Muscle of arm (tissue), 14 donors: ENCODE measurements around the gene C7orf57. TPM values are rescaled to one million over a fixed set of nuclear protein-coding genes. Genes with fewer than 3 reads are reported as not detected.
A peak's percentile ranks its signal among the peaks of the same experiment; 100 is the strongest.
"Not testable (repeated sequence)": the region's sequence is repeated elsewhere in the genome, so short reads cannot be mapped to it uniquely, and the experiment has no call there.

Source experiments
- DNase-seq: peaks from one replicate; pipeline ENCODE4 v3.0.0-alpha.2; 2013
- long read RNA-seq, 11 donors: transcript quantifications; one replicate each; lab custom pipeline, GENCODE V29; 2026
- polyA plus RNA-seq, 12 donors: library from polyadenylated mRNA; unstranded; fragments of 120-200 nt; gene quantifications; one replicate each; pipeline ENCODE4 v1.2.1, GENCODE V29; 2013; ENCODE audit not compliant: insufficient read length in 12 of 12

C7orf57 gene
- under 1 TPM in 5 of 12 donors, not detected in 7; 0.09 to 0.20 (median 0.16) TPM for polyA plus RNA-seq
- long read RNA-seq, donor 1, result 0 reads
- long read RNA-seq, donor 2, result 0 reads
- long read RNA-seq, donor 3, result 0 reads
- long read RNA-seq, donor 4, result 0 reads
- long read RNA-seq, donor 5, result 0 reads
- long read RNA-seq, donor 6, result 0 reads
- long read RNA-seq, donor 7, result 0 reads
- long read RNA-seq, donor 8, result 0 reads
- long read RNA-seq, donor 9, result 0 reads
- long read RNA-seq, donor 10, result 0 reads
- long read RNA-seq, donor 11, result 0 reads

DNA sequence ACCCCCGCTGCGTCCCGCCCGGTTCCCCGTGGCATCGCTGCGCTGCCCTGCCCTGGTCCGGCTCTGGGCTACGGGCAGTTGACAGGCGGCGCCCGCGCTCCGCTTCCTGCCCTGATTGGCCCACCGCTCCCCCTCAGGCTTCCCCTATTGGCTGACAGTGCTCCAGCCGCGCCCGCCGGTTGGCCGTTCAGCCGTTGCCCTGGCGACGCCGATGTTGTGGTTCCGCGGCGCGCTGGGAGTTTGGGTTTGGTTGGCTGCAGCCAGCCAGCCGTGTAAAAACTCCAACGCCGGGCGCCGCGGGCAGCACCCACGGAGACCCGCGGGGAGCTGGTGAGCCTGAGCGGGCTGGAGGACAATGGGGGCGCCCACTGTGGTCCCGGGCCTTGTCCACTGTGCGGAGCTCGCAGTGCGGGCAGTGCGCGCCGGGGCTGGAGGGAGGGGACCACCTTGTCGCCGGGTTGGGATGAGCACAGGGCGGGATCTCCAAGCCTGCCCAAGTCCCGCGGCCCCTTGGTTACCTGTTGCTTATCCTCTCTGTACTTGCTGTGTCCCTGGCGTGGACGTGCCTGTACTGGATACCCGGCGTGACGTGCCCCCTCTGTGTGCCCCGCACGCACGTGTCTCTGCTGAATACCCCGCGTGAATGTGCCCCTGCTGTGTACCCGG lies at the start of gene C7orf57:
TSS of gene C7orf57 (plus strand) at position 243 of the 666 bp plus-strand sequence. CDS start 766 bp downstream, outside the sequence.
- DNase-seq, result peak; percentile 82

DNA sequence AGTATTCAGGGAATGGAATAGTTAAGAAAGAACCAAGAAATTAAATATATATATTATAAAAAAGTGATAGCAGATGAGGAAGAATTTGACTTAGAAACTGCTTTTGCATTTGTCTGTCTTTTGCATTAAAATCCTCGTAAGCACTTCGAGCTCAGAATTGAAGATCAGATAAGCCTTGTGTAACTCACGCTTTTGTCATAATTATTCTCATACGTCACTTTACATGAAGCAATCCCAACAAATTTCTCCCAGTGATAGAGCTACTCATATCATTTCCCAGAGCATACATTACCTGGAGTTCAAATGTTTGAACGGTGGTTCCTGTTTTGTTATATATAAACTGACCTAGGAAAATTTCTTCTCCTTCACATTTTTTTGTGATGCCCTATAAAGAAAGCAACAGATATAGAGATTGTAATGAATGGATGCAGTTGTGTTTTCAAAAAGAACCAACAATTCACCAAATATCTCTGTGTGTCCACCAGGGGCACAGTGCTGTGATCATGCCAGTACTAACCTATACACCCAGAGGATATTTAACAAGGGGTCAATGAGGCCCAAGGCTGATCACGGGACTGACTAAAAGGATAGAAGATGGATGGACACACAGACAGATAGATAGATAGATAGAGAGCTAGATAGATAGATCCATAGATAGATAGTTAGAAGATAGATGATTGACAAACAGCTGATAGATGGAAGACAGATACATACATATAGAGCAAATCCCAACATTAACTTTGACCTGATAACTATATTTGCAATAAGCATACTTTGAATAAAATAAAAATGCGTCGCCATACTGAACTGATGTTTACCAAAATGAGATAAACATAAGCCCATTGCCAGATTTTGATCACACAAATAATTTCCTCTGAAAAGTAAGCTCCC lies 46.6 kb upstream of the C7orf57 start:
- DNase-seq, result no peak

DNA sequence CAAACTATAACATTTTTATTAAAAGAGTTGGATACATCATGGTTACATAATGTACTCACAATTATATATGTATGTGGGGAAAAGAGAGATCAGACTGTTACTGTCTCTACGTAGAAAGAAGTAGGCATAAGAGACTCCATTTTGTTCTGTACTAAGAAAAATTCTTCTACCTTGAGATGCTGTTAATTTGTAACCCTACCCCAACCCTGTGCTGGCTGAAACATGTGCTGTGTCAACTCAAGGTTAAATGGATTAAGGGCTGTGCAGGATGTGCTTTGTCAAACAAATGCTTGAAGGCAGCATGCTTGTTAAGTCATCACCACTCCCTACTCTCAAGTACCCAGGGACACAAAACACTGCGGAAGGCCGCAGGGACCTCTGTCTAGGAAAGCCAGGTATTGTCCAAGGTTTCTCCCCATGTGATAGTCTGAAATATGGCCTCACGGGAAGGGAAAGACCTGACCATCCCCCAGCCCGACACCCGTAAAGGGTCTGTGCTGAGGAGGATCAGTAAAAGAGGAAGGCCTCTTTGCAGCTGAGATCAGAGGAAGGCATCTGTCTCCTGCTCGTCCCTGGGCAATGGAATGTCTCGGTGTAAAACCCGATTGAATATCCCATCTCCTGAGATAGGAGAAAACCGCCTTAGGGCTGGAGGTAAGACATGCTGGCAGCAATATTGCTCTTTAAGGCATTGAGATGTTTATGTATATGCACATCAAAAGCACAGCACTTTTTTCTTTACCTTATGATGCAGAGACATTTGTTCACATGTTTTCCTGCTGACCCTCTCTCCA lies 45.5 kb upstream of the C7orf57 start:
- not testable (repeated sequence) for DNase-seq

DNA sequence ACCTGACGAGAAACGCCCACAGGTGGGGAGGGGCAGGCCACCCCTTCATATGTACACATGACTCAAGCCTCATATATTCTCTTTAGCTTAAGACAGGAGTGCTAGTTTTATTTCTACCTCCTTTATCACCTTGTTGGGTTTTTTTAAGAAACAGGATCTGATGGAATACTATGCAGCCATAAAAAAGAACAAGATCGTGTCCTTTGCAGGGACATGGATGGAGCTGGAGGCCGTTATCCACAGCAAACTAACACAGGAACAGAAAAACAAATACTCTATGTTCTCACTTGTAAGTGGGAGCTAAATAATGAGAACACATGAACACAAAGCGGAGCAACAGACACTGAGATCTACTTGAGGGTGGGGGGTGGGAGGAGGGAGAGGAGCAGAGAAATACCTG lies 44.8 kb upstream of the C7orf57 start:
- DNase-seq, result no peak

DNA sequence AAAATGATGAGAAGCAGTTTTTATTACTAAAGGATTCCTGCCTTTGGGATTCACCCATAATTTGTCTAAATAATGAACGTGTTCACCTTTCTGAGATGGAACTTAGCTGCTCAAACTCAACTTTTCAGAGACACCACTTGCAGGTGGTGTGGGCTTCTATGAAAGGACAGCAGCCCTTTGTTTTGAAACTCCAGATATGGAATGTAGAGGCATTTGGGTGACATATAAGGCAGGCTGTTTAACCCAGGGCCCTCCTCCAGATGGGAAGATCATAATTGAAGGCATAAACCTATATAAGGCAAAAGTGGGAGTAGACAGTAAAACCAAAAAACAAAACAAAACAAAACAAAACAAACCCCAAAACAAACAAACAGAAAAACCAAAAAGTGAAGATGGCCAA lies 44.1 kb upstream of the C7orf57 start:
- DNase-seq, result no peak

DNA sequence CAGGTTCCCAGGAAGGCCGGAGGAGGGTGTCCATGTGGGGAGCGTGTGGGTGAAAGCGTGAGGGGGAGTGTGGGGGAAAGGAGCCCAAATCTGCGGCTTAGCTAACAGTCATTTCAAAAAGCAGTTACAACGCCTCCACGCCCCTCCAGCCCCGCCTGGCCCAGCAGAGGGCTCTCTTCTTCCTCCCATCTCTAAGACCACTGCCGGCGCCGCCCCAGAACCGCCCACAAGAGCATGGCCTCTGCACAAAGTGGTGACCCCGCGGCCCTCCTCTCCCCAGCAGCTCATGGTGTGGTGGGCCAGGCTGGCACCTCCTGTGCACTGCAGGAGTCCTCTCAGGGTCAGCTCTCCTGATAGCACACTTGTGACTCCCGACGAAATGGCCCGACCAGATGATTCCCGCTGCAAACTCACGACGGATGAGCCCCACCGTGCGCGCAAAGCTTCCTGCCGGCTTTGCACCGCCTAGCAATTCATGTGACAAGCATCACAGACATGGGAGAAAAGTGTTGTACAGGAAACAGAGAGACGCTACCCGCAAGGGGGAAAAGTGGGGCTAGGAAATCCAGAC lies 43.5 kb upstream of the C7orf57 start:
- DNase-seq, result peak; percentile 76

DNA sequence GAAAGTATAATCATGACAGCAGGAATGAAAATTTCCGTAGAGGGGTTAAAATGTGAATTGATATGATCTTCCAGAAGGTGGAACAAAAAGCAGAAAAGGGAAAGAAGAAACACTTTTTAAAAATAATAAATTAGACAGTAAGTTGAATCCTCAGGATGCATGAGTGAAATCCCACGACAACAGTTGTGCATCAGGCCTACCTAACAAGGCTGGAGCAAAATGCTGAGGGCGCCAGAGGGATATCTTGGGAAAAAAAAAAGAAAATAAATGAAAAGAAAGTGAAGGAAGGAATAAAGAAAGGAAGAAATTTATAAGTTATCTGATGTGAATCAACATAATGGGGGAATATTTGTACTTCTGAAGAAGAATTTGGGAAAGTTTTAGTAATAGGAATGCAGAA lies 42.9 kb upstream of the C7orf57 start:
- no peak for DNase-seq

DNA sequence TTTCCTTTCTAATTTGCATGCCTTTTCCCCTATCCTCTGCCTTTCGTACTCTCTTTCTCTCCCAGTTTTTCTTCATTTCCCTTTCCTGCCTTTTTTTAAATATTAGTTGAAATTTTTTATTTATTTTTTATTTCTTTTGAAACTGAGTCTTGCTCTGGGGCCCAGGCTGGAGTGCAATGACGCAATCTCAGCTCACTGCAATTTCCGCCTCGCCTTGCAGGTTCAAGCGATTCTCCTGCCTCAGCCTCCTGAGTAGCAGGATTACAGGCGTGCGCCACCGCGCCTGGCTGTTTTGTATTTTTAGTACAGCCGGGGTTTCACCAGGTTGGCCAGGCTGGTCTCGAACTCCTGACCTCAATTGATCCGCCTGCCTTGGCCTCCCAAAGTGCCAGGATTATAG lies 35.9 kb upstream of the C7orf57 start:
- DNase-seq, result no peak

DNA sequence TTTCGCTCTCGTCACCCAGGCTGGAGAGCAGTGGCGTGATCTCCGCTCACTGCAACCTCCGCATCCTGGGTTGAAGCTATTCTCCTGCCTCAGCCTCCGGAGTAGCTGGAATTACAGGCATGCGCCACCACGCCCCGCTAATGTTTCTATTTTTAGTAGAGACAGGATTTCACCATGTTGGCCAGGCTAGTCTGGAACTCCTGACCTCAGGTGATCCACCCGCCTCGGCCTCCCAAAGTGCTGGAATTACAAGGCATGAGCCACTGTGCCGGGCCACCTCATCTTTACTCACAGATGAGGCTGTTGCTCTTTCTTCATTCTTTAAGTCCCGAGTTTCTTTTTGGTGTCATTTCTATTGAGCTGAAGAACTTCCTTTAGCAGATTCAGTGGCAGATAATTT lies 35.2 kb upstream of the C7orf57 start:
- DNase-seq, result not testable (repeated sequence)

DNA sequence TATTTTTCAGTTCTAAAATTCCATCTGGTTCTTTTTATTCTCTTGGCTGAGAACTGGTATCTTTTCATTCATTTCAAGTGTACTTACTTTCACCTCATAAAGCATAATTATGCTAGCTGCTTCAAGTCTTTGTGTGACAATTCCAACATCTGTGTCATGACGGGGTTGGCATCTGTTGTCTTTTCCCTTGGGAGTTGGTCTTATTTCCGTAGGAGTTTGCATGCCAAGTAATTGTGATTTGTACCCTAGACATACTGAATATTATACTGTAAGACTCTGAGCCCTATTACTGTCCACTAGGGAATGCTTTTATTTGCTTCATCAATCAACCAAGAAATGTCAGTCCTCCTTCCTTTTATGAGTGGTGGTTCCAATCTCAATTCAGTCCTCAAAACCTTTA lies 31.3 kb upstream of the C7orf57 start:
- no peak for DNase-seq

DNA sequence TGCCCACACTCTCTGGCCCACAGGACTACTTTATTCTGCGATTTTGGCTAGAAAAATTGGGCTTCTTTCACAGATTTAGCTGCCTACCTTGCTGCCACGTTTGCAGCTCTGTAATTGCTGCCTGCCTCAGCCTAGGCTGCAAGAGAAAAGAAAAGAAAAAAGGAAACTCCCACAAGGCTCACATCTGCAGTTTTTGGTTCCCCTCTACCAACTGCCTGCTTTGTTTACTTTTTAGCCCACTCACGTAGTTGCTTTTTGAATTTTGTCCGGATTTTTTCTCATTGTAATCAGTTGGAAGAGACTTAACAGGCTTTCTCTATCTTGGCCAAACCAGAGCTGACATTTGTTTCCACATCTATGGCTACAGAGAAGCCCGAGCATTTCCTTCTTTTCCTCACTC lies 30.7 kb upstream of the C7orf57 start:
- no peak for DNase-seq

DNA sequence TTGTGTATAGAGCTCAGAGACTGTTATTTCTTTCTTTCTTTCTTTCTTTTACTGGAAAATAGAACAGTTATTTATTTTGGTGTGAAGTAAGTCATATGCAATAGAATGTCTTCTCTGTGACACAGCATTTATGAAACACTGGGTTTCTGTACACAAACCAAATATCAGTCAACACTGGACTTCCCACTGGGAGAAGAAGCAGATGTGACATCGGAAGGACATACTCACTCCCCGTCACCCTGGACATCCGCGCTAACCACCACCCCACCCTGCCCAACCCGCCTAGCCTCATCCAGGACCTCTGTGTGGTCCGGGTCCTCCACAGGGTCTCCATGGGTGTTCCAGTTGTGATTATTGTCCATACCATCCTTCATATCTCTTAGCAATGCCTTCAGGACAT lies 28.5 kb upstream of the C7orf57 start:
- no peak for DNase-seq

DNA sequence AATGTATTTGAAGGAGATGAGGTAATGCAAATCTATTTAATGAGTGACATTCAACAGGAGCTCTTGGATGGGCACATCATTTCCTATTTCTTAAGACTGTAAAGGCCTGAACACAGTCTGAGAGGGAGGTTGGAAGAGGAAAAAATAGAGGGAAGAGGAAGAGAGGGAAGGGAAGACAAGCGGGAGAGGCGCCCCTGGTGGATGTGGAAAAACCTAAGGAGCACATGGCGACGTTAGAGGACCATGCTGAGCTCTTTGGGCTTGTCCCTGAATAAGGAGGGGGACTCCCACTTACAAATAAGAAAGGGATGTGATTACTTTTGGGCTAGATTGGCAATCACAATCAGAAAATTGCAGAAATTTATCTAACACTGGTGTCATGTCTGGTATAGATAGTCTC lies 26.1 kb upstream of the C7orf57 start:
- DNase-seq, result no peak

DNA sequence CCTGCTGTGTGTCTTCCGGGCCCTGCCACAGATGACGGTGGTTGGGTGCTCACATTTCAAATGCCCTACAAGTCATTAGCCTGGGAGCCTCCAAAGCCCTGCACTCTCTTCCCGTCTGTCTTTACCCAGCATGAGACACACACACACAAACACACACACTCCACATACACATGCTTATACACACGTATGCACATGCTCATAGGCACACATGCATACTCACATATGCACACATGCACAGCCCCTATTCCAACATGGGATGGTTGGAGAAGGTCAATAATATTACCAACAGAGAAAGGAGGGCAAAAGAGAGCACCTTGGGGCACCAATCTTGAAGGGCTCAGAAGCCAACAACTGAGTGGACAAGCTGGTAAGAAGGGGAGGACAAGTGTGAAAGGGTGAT lies 25.4 kb upstream of the C7orf57 start:
- no peak for DNase-seq

DNA sequence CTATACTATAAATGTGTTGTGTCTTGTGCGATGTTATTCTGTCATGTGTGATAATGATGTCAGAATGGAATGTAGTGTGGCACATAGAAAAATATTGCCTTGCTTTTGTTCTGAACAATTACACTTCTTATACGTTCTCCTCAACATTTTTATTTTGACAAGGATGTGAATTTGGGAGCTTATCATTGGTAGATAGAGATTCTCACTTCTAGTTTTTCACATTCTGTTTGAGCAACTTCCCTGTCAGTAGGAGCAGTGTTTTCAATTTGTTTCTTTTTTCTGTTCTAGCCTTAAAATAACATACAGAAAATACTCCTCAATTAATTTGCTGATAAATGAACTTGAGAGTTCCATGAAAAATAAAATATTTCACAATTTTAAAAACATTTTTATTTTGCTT lies 24.0 kb upstream of the C7orf57 start:
- no peak for DNase-seq

DNA sequence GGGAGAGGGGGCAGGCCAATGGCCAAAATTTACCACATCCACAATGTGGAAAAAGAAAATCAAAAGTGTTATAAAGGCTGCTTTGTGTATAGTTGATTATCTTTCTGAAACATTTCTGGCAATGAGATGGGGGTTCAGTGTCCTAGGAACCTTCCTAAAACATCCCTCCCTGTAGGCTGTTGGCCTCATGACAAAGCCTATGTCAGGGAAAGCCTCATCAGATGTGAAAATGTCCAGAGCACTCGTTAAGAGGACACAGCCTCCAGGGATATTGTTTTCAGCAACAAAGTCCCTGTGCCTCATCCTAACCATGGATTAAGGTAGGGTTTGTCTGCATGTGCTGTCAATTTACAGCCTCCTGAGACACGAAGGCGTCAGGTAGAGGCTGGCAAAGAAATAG lies 23.4 kb upstream of the C7orf57 start:
- no peak for DNase-seq

DNA sequence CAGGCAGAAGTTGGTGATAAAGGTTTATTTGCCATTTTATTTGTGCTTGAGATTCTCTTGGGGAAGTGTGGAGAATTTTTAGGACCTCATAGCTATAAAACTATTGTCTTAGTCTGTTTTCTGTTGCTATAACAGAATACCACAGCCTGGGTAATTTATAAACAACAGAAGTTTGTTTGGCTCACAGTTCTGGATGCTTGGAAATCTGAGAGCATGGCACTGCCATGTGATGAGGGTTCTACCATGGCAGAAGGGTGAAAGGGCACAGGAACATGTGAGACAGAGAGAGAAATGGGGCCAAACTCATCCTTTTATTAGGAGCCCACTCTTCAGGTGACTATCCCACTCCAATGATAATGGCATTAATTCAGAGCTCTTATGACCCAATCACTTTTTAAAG lies 18.7 kb upstream of the C7orf57 start:
- DNase-seq, result no peak

DNA sequence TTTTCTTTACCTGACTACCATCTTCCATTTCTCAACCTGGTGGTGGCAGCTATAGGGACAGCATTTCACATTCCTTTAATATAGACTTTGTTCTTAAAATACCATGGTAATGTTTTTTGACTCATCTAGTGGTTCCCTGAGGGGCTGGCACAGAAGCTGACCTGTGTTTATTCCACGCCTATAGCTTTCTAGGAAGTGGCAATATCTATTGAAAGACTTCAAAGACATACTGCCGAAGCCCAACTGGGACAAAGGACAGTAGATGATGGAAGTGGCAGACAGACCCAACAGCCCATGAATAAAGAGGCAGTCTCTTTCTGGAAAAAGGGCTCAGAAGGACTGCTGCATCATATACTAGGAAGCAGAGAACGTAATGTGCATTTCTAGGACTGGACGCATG lies 17.7 kb upstream of the C7orf57 start:
- no peak for DNase-seq

DNA sequence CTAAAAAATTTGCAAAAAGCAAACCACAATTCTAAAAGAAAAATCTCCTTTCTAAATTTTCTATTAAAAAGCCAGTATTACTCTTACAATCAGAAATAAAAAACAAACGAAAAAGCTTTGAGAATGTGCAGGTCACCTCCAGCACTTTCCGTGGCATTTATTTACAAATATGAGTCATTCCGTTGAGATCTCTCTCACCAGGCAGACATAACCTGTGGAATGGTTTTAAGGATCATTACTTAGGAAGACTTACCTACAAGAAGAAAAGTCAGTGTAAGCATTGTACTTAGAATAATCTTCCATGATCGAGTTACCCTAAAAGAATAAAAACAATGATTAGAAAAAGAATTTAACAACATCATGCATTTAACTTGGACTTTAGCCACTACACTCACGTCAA lies 9.7 kb upstream of the C7orf57 start:
- DNase-seq, result no peak

DNA sequence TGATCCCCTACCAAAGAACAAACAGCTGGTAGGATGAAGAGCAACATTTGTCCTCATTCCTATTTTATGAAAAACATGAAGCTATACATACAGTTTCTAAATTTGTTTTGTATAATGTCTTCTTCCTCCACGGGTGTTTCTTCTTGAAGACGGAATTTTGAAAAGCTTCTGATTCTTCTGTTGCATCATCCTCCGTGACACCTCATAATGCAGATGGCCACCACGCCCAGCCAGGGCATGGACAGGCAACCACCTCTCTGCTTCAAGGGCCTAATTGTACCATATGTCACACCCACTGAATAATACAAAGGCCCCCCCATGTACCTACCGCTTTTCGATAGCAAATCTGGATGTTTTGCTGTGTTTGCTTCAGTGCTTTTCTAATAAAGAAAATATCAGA lies 6.4 kb upstream of the C7orf57 start, which contains the start of gene SUN3:
TSS of gene SUN3 (minus strand) at position 170 of the 400 bp plus-strand sequence. CDS start at position 1, 169 bp downstream.
- no peak for DNase-seq

DNA sequence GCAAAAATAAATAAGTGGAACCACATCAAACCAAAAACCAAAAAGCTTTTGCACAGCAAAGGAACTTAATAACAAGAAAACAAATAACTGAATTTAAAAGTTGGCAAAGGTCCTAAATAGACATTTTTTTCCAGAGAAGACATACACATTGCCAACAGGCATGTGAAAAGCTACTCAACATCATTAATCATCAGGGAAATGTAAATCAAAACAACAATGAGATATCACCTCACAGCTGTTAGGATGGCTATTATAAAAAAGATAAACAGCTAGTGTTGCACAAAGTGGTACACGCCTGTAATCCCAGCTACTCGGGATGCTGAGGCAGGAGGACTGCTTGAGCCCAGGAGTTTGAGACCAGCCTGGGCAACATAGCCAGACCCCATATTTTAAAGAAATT lies 4.2 kb upstream of the C7orf57 start:
- DNase-seq, result no peak
